IMR-90 (cell line): ENCODE data around the gene SLC25A30. TPM values are rescaled to one million over a fixed set of nuclear protein-coding genes. Genes with fewer than 3 reads are reported as not detected.

Experiments used
- ATAC-seq: fragments of 200-7000 bp; cut with Tn5 transposase; 2 replicates; pipeline ENCODE4 v1.9.1; 2020; ENCODE audit warnings: low read depth, mild to moderate bottlenecking, moderate library complexity
- BruUV-seq: library from RNA; stranded (reverse); fragments of 400-500 nt; replicated peaks from 2 replicates; lab custom pipeline; 2021; lab: Mats Ljungman, UMichigan
- CTCF ChIA-PET: fragments of 300-600 bp; formaldehyde crosslinking; extraction: SDS; loops from one replicate; lab custom pipeline; 2021; ENCODE audit warnings: antibody characterized with exemption; lab: Yijun Ruan, JAX
- POLR2A ChIA-PET: fragments of 300-600 bp; sonication (Branson Sonifier 250); formaldehyde crosslinking; loops from one replicate; lab custom pipeline; 2022; ENCODE audit warnings: antibody characterized with exemption; ENCODE audit not compliant: unreplicated experiment; lab: Charles Lee
- DNase-seq: peaks from one replicate; pipeline ENCODE4 v3.0.0; 2013
- H2AFZ ChIP-seq: replicated peaks from 2 replicates; pipeline ENCODE3; 2013; ENCODE audit warnings: low read length, mild to moderate bottlenecking; ENCODE audit not compliant: poor library complexity
- H2AK5ac ChIP-seq: 2 replicates; pipeline ENCODE4 v1.6.1; 2013; ENCODE audit warnings: low read depth, low read length, inconsistent platforms
- H2AK9ac ChIP-seq: replicated peaks from 2 replicates; pipeline ENCODE3; 2013; ENCODE audit warnings: mild to moderate bottlenecking, low read depth, low read length, moderate library complexity; ENCODE audit not compliant: poor library complexity
- H2BK120ac ChIP-seq: 2 replicates; pipeline ENCODE4 v1.6.1; 2013; ENCODE audit warnings: low read depth, low read length, inconsistent platforms
- H2BK15ac ChIP-seq: 3 replicates; pipeline ENCODE4 v1.6.1; 2013; ENCODE audit warnings: low read depth, low read length, inconsistent platforms
- H2BK20ac ChIP-seq: 2 replicates; pipeline ENCODE4 v1.6.1; 2013; ENCODE audit warnings: low read depth, mild to moderate bottlenecking, inconsistent platforms, low read length, moderate library complexity
- H2BK5ac ChIP-seq: 2 replicates; pipeline ENCODE4 v1.6.1; 2013; ENCODE audit warnings: mild to moderate bottlenecking, low read depth, low read length, inconsistent platforms; ENCODE audit not compliant: poor library complexity, severe bottlenecking
- H3K14ac ChIP-seq: replicated peaks from 2 replicates; pipeline ENCODE4 v1.6.1; 2013; ENCODE audit warnings: low read depth, low read length, inconsistent platforms
- H3K18ac ChIP-seq: 2 replicates; pipeline ENCODE4 v1.6.1; 2013; ENCODE audit warnings: low read depth, low read length, control low read depth
- H3K23ac ChIP-seq: 2 replicates; pipeline ENCODE4 v1.6.1; 2013; ENCODE audit warnings: low read depth, low read length, inconsistent platforms
- H3K27ac ChIP-seq: 2 replicates; pipeline ENCODE4 v1.5.1; 2013; ENCODE audit warnings: mild to moderate bottlenecking, control low read depth, low read length; ENCODE audit not compliant: insufficient read depth
- H3K27me3 ChIP-seq: 2 replicates; pipeline ENCODE4 v1.6.1; 2013; ENCODE audit warnings: low read length; ENCODE audit not compliant: control insufficient read depth, insufficient read depth
- H3K36me3 ChIP-seq: 2 replicates; pipeline ENCODE4 v1.6.1; 2013; ENCODE audit warnings: low read length, mixed read lengths; ENCODE audit not compliant: control insufficient read depth, insufficient read depth
- H3K4ac ChIP-seq: 2 replicates; pipeline ENCODE4 v1.6.1; 2013; ENCODE audit warnings: low read depth, low read length, inconsistent platforms
- H3K4me1 ChIP-seq: 2 replicates; pipeline ENCODE4 v1.6.1; 2013; ENCODE audit warnings: low read length, mixed read lengths; ENCODE audit not compliant: control insufficient read depth, insufficient read depth
- H3K4me2 ChIP-seq: 2 replicates; pipeline ENCODE4 v1.6.1; 2013; ENCODE audit warnings: low read depth, mild to moderate bottlenecking, control low read depth, low read length, moderate library complexity
- H3K4me3 ChIP-seq: 2 replicates; pipeline ENCODE4 v1.5.1; 2013; ENCODE audit warnings: low read depth, mild to moderate bottlenecking, control low read depth, low read length, moderate library complexity; ENCODE audit not compliant: insufficient read depth
- H3K56ac ChIP-seq: 2 replicates; pipeline ENCODE4 v1.6.1; 2013; ENCODE audit warnings: low read length, inconsistent platforms; ENCODE audit not compliant: insufficient read depth; ENCODE audit errors: extremely low read depth
- H3K79me1 ChIP-seq, 2 experiments: 2 replicates each; pipeline ENCODE4 v1.6.1; 2013; ENCODE audit warnings: low read length in 2 of 2, inconsistent platforms in 1 of 2, low read depth in 1 of 2
- H3K9ac ChIP-seq: 2 replicates; pipeline ENCODE4 v1.6.1; 2013; ENCODE audit warnings: low read depth, low read length, control low read depth
- H3K9me1 ChIP-seq: 2 replicates; pipeline ENCODE4 v1.6.1; 2013; ENCODE audit warnings: low read length, inconsistent platforms; ENCODE audit not compliant: insufficient read depth
- H3K9me3 ChIP-seq: 2 replicates; pipeline ENCODE4 v1.6.1; 2013; ENCODE audit warnings: low read length; ENCODE audit not compliant: control insufficient read depth, insufficient read depth
- H4K20me1 ChIP-seq: 2 replicates; pipeline ENCODE4 v1.6.1; 2013; ENCODE audit warnings: low read length, inconsistent platforms; ENCODE audit not compliant: insufficient read depth
- H4K5ac ChIP-seq: 2 replicates; pipeline ENCODE4 v1.6.1; 2013; ENCODE audit warnings: mild to moderate bottlenecking, low read depth, low read length, control low read depth
- H4K8ac ChIP-seq, 2 experiments: 2 replicates each; pipeline ENCODE4 v1.6.1; 2013; ENCODE audit warnings: low read depth in 2 of 2, low read length in 2 of 2, control low read depth in 1 of 2, inconsistent platforms in 1 of 2
- H4K91ac ChIP-seq: 2 replicates; pipeline ENCODE4 v1.6.1; 2013; ENCODE audit warnings: low read depth, low read length, inconsistent platforms; ENCODE audit not compliant: insufficient read depth
- BHLHE40 ChIP-seq: fragments of 150-350 bp; IDR thresholded peaks from 2 replicates; pipeline ENCODE4 v1.6.1; 2016; ENCODE audit warnings: mild to moderate bottlenecking, low read depth, low read length
- CEBPB ChIP-seq: IDR thresholded peaks from 2 replicates; pipeline ENCODE4 v1.6.1; 2012; ENCODE audit warnings: low read depth, low read length, improper control_type of control experiment
- CHD1 ChIP-seq: IDR thresholded peaks from 2 replicates; pipeline ENCODE4 v1.6.1; 2012; ENCODE audit warnings: low read depth, low read length, improper control_type of control experiment
- ELK1 ChIP-seq: fragments of 150-350 bp; IDR thresholded peaks from 2 replicates; pipeline ENCODE4 v1.6.1; 2016; ENCODE audit warnings: low read depth, mild to moderate bottlenecking, low read length, moderate library complexity, borderline replicate concordance
- FOS ChIP-seq: fragments of 150-350 bp; IDR thresholded peaks from 2 replicates; pipeline ENCODE4 v1.6.1; 2016; ENCODE audit warnings: low read depth, low read length
- MAFK ChIP-seq: IDR thresholded peaks from 2 replicates; pipeline ENCODE4 v1.6.1; 2012; ENCODE audit warnings: low read depth, low read length, improper control_type of control experiment
- MXI1 ChIP-seq: IDR thresholded peaks from 2 replicates; pipeline ENCODE4 v1.6.1; 2012; ENCODE audit warnings: low read depth, mild to moderate bottlenecking, low read length, moderate library complexity, borderline replicate concordance
- NFE2L2 ChIP-seq: fragments of 150-350 bp; IDR thresholded peaks from 2 replicates; pipeline ENCODE4 v1.6.1; 2016; ENCODE audit warnings: low read depth, mild to moderate bottlenecking, low read length
- POLR2A ChIP-seq: IDR thresholded peaks from 2 replicates; pipeline ENCODE4 v1.6.1; 2012; ENCODE audit warnings: mild to moderate bottlenecking, low read depth, low read length
- RAD21 ChIP-seq: IDR thresholded peaks from 2 replicates; pipeline ENCODE4 v1.6.1; 2012; ENCODE audit warnings: low read length, improper control_type of control experiment
- RCOR1 ChIP-seq: IDR thresholded peaks from 2 replicates; pipeline ENCODE4 v1.6.1; 2012; ENCODE audit warnings: mild to moderate bottlenecking, low read length, improper control_type of control experiment; ENCODE audit not compliant: insufficient replicate concordance
- RFX5 ChIP-seq: IDR thresholded peaks from 2 replicates; pipeline ENCODE4 v1.8.0; 2012; ENCODE audit warnings: low read depth, mild to moderate bottlenecking, low read length, moderate library complexity
- SMC3 ChIP-seq: fragments of 150-350 bp; IDR thresholded peaks from 2 replicates; pipeline ENCODE4 v1.6.1; 2016; ENCODE audit warnings: low read depth, mild to moderate bottlenecking, antibody characterized with exemption, low read length, moderate library complexity
- USF2 ChIP-seq: fragments of 150-350 bp; IDR thresholded peaks from 2 replicates; pipeline ENCODE4 v1.6.1; 2017; ENCODE audit warnings: mild to moderate bottlenecking, antibody characterized with exemption, low read length, low read depth
- WGBS, 2 experiments: methylation state at CpG; one replicate each; pipeline versions ENCODE4 v1.1.5 to v1.1.7; 2013; ENCODE audit warnings: missing lambda C conversion rate in 2 of 2; ENCODE audit not compliant: insufficient read length in 1 of 2; ENCODE audit errors: extremely low coverage in 2 of 2; 5-methylcytosine and 5-hydroxymethylcytosine counted together
- dilution Hi-C: fragments of 300-500 bp; cut with HindIII; formaldehyde crosslinking; loops from one replicate; pipeline ENCODE4 v1.14.3; 2018; ENCODE audit warnings: low sequenced_read_pairs; ENCODE audit not compliant: unreplicated experiment
- in situ Hi-C: fragments of 300-500 bp; cut with MboI; formaldehyde crosslinking; loops from 3 replicates; pipeline ENCODE4 v1.14.3; 2019; ENCODE audit warnings: low sequenced_read_pairs, inconsistent platforms, mixed read lengths
- intact Hi-C: fragments of 100-400 bp; cut with micrococcal nuclease; formaldehyde crosslinking; loops from 2 replicates; pipeline ENCODE4 v1.10.0; 2022
- polyA plus RNA-seq, 3 experiments: library from polyadenylated mRNA; depleted of rRNA; stranded (reverse); fragments of >200 nt; gene quantifications; 2 replicates each; pipeline ENCODE4 v1.2.3, GENCODE V29; 2012; ENCODE audit warnings: low replicate concordance in 1 of 3
- total RNA-seq: library from RNA; depleted of rRNA; stranded (reverse); fragments of >200 nt; gene quantifications from 2 replicates; pipeline ENCODE4 v1.2.3, GENCODE V29; 2012

The SLC25A30 gene
- total and polyA plus RNA-seq, 2 of the 4 experiments (the other 2 are of a cell fraction) = 9.9 to 19.4 TPM

- no peak for TF ChIP-seq RFX5
These were observed 24.1 kb downstream of the SLC25A30 start (continued) for GRCh38 chr13:45393941-45394570.

- no peak overlapping the region for H3K23ac ChIP-seq
- H3K27ac ChIP-seq = no peak overlapping the region
- POLR2A ChIA-PET = no interaction called here
- no peak overlapping the region for H2BK5ac ChIP-seq
- CTCF ChIA-PET = interaction anchor here (1.7 kb wide), 1 partner anchor 22 kb away, joined by 8 read pairs; no protein-coding TSS in a partner anchor
- no peak overlapping the region for H4K91ac ChIP-seq
- H2AK5ac ChIP-seq = no peak overlapping the region
- peaks cover 7% of the 10 kb centered on the region for H3K36me3 ChIP-seq
- WGBS, 2 experiments = 100% methylated on average over 1 of the region's 5 CpGs; no CpG with 5 or more reads in 1 of the 2 experiments
- H3K4ac ChIP-seq = no peak overlapping the region
- no peak overlapping the region for H3K4me3 ChIP-seq
- in situ Hi-C loops (no loop called here), intact Hi-C loops (no loop called here), dilution Hi-C loops (no loop called here)
- BruUV-seq = no TSS peak
- TF ChIP-seq CHD1 (no peak), NFE2L2 (no peak), SMC3 (no peak), BHLHE40 (no peak), RFX5 (no peak), USF2 (no peak), MAFK (no peak), RAD21 (no peak), CEBPB (no peak), FOS (no peak), POLR2A (no peak), RCOR1 (no peak), ELK1 (no peak), MXI1 (no peak)
- no peak overlapping the region for H2BK20ac ChIP-seq
- peaks cover 8% of the 10 kb centered on the region for H3K4me1 ChIP-seq
- no peaks in the 10 kb centered on the region; the same call in 1 of the 2 replicates for H4K20me1 ChIP-seq
- no peak overlapping the region for H4K8ac ChIP-seq
- peaks cover 15% of the 10 kb centered on the region; the same call in 1 of the 2 replicates for H3K9me1 ChIP-seq
- H3K9ac ChIP-seq = no peak overlapping the region
- no peaks in the 10 kb centered on the region for H3K27me3 ChIP-seq
- peak overlapping the region; percentile 58 for H2AFZ ChIP-seq
- DNase-seq = no peak
- H3K14ac ChIP-seq = no peak overlapping the region
- H3K56ac ChIP-seq = no peak overlapping the region
- H3K9me3 ChIP-seq = no peaks in the 10 kb centered on the region
- H2AK9ac ChIP-seq = no peak overlapping the region
- H4K5ac ChIP-seq = no peak overlapping the region
- H3K4me2 ChIP-seq = no peak overlapping the region
- H3K18ac ChIP-seq = no peak overlapping the region
- no peak overlapping the region for H2BK120ac ChIP-seq
- peaks cover 0 to 4% of the 10 kb centered on the region in 2 experiments; a peak in 2 of 4 replicates for H3K79me1 ChIP-seq
- H2BK15ac ChIP-seq = no peak overlapping the region
- no peak for ATAC-seq
These were observed 25.4 kb downstream of the SLC25A30 start for GRCh38 chr13:45392811-45393210.
